DOHH2 (cell line): ENCODE measurements around the gene GAS2L2.

Experiments
- H3F3A ChIP-seq: fragments of 200-600 bp; sonication (generic), shearing (Covaris generic); 2 replicates; pipeline ENCODE4 v1.6.0; 2016; ENCODE audit warnings: antibody characterized with exemption, mild to moderate bottlenecking; ENCODE audit not compliant: control insufficient read depth, insufficient read depth
- H3K27ac ChIP-seq: fragments of 200-600 bp; sonication (generic); 2 replicates; pipeline ENCODE4 v1.5.1; 2014; ENCODE audit warnings: low read depth, mild to moderate bottlenecking, low read length, moderate library complexity
- H3K27me3 ChIP-seq: fragments of 200-600 bp; sonication (generic); 2 replicates; pipeline ENCODE4 v1.6.1; 2014; ENCODE audit warnings: mild to moderate bottlenecking, low read length, mixed read lengths; ENCODE audit not compliant: control insufficient read depth
- H3K36me3 ChIP-seq: fragments of 200-600 bp; sonication (generic); 2 replicates; pipeline ENCODE4 v1.6.1; 2014; ENCODE audit warnings: mild to moderate bottlenecking, low read length, moderate library complexity, mixed read lengths; ENCODE audit not compliant: control insufficient read depth
- H3K4me1 ChIP-seq: fragments of 200-600 bp; sonication (generic); 2 replicates; pipeline ENCODE4 v1.6.1; 2014; ENCODE audit warnings: mild to moderate bottlenecking, low read length, mixed read lengths; ENCODE audit not compliant: control insufficient read depth
- H3K4me2 ChIP-seq: fragments of 200-600 bp; sonication (generic); 2 replicates; pipeline ENCODE4 v1.6.0; 2014; ENCODE audit warnings: mild to moderate bottlenecking, low read length, moderate library complexity
- H3K4me3 ChIP-seq: fragments of 200-600 bp; sonication (generic); 2 replicates; pipeline ENCODE4 v1.5.1; 2014; ENCODE audit warnings: mild to moderate bottlenecking, low read length, mixed read lengths
- H3K79me2 ChIP-seq: fragments of 200-600 bp; sonication (generic); 2 replicates; pipeline ENCODE4 v1.6.1; 2014; ENCODE audit warnings: mild to moderate bottlenecking, low read length, mixed read lengths; ENCODE audit not compliant: control insufficient read depth
- H3K9me2 ChIP-seq: fragments of 200-600 bp; sonication (generic); replicated peaks from 2 replicates; pipeline ENCODE4 v1.6.1; 2014; ENCODE audit warnings: mild to moderate bottlenecking, low read length, mixed read lengths; ENCODE audit not compliant: control insufficient read depth
- H3K9me3 ChIP-seq: fragments of 200-600 bp; sonication (generic); 2 replicates; pipeline ENCODE4 v1.6.1; 2014; ENCODE audit warnings: antibody characterized with exemption, low read length, mixed read lengths; ENCODE audit not compliant: control insufficient read depth, insufficient read depth
- H4K20me1 ChIP-seq: fragments of 200-600 bp; sonication (generic); 2 replicates; pipeline ENCODE4 v1.6.0; 2014; ENCODE audit warnings: low read depth, mild to moderate bottlenecking, antibody characterized with exemption, low read length, moderate library complexity; ENCODE audit not compliant: control insufficient read depth, insufficient read depth
- CTCF ChIP-seq: fragments of 200-600 bp; sonication (generic); IDR thresholded peaks from one replicate; pipeline ENCODE4 v1.5.1; 2014; ENCODE audit warnings: antibody characterized with exemption, mild to moderate bottlenecking, low read depth, low read length; ENCODE audit not compliant: poor library complexity, severe bottlenecking
- EZH2phosphoT487 ChIP-seq: fragments of 200-600 bp; sonication (generic); IDR thresholded peaks from 2 replicates; pipeline ENCODE4 v1.6.1; 2017; ENCODE audit warnings: borderline replicate concordance, mild to moderate bottlenecking, antibody characterized with exemption, low read length, moderate library complexity, mixed read lengths

GAS2L2 gene

DNA sequence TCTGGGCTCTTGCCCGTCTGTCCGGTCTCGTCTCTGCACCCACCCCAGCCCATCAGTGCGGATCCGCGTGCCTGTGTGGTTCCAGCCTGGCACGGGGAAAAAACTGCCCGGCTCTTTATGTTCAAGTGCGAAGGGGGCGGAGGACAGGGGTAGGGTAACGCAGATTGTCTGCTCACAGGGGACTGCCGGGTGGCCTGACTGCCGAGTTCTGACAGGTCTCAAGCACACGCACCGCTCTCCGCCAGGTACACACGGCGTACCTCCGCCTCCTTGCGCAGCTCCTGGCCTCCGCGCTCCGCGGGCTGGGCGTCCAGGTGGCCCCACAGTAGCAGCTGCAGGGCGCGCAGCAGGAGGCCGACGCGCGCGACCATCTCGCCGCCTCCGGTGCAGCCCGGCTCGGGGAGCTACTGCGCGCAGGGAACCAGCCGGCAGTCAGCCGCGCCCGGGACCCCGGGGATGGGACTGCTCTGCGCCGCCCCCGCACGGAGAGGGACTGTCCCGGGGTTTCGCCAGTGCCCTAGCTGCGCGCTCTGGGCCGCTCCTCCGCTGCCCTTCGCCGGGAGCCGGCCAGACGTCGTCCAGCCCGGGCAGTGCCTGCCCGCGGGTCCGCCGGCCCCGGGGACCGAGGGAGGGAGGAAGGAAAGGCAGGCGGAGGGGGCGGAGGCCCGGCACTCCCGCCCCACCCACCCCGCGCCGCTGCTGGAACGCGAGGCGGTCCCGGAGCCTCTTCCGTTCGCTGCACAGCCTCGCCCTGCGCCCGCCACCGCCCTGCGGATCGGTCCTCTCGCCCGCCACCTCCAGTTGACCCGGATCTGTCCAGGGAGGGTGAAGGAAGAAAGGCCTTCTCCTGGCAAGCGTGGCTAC, 42.2 kb upstream of the GAS2L2 start, which contains the start of gene MMP28:
Gene MMP28 (minus strand): TSS at position 635 of the 864 bp plus-strand sequence. CDS start 264 bp downstream, at position 371.
- no peaks in the 10 kb centered on the region for H3K9me3 ChIP-seq
- H3K9me2 ChIP-seq: no peaks in the 10 kb centered on the region
- H3K36me3 ChIP-seq: no peaks in the 10 kb centered on the region
- no peaks in the 10 kb centered on the region for H3K4me1 ChIP-seq
- TF ChIP-seq CTCF (no peak), EZH2phosphoT487 (peak; percentile 97; the same call in 1 of the 2 replicates)
- H4K20me1 ChIP-seq: no peaks in the 10 kb centered on the region
- H3K27me3 ChIP-seq: peaks cover 74% of the 10 kb centered on the region
- 0 out of 2 replicates have a peak within 1 kb of the TSS, but pooled peaks have one; percentile 7 for H3K4me3 ChIP-seq
- no peaks in the 10 kb centered on the region for H3K79me2 ChIP-seq
- H3F3A ChIP-seq: no peaks in the 10 kb centered on the region
- H3K4me2 ChIP-seq: peak within 1 kb of the TSS; percentile 31
- no peak within 1 kb of the TSS for H3K27ac ChIP-seq

DNA sequence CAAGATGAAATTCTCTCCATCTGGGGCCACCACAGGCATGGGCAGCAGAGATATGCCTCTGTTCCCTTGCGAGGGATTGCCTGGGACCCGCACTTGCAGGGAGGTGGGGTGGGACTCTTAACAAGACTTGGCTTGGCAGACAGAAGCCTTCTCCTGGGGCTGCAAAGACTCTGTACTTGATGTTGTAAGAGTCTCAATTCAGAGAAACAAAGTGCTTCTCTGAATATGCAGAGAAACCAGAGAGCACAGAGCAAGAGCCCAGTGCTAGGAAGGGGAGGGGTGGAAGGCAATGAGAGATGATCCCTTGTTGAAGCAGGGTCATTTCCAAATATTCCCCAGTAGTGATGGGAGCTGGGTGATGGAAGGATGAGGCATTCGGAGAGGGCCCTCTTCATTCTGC, 40.2 kb upstream of the GAS2L2 start:
- Histone ChIP-seq H3K79me2 (no peaks in the 10 kb centered on the region), H3F3A (0 out of 2 replicates have a peak, but pooled peaks cover 2% of the 10 kb centered on the region), H3K4me2 (no peak overlapping the region), H3K4me1 (no peaks in the 10 kb centered on the region), H3K9me3 (no peaks in the 10 kb centered on the region), H3K9me2 (no peaks in the 10 kb centered on the region), H4K20me1 (no peaks in the 10 kb centered on the region), H3K27ac (no peak overlapping the region), H3K4me3 (no peak overlapping the region), H3K27me3 (peaks cover 79% of the 10 kb centered on the region), H3K36me3 (no peaks in the 10 kb centered on the region)
- no peak for TF ChIP-seq CTCF
- TF ChIP-seq EZH2phosphoT487: no peak

- Histone ChIP-seq H3K9me3 (no peaks in the 10 kb centered on the region), H3K9me2 (no peaks in the 10 kb centered on the region), H3K79me2 (no peaks in the 10 kb centered on the region), H3K4me3 (no peak overlapping the region), H3K4me1 (no peaks in the 10 kb centered on the region), H3K4me2 (no peak overlapping the region), H3K27me3 (peaks cover 72% of the 10 kb centered on the region), H4K20me1 (no peaks in the 10 kb centered on the region), H3F3A (0 out of 2 replicates have a peak, but pooled peaks cover 2% of the 10 kb centered on the region), H3K27ac (no peak overlapping the region), H3K36me3 (no peaks in the 10 kb centered on the region)
- TF ChIP-seq CTCF (no peak), EZH2phosphoT487 (no peak)
Measured at GRCh38 chr17:35791681-35792350, 38.8 kb upstream of the GAS2L2 start.
